Central memory CD4-positive, alpha-beta T cell (primary cell): Measurements from ENCODE around the gene PIGQ.

ENCODE experiments used
- DNase-seq: peaks from one replicate; pipeline ENCODE4 v3.0.0; 2022

The PIGQ gene

DNA sequence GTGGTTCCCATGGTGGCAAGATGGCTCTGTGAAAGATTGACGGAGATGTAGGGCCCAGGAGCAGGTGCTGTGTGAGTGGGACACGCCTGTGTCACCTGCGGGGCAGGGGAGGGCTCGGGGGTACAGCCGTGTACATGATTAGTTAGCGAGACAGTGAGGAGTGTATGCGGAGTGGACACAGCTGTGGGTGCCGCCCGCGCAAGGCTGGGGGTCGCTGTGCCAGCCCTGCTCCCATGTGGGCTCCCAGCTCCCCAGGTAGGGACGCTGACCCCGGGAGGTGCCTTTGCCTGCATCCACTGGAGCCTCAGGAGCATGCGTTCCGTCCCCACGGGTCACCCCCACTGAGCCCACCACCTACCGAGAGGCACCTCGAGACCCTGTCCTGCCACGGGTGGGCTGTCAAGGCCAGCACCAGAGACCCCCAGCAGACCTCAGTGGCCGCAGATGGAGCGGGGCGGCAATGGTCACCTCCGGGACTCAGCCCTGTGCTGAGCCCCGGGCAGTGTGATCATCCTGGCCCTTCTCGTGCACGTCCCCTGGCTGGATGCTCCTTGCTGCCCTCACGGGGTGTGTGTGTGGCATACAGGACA, 34.8 kb upstream of the PIGQ start:
- no peak for DNase-seq

- DNase-seq = no peak
Observed at GRCh38 chr16:535446-536405, 34.0 kb upstream of the PIGQ start.

DNA sequence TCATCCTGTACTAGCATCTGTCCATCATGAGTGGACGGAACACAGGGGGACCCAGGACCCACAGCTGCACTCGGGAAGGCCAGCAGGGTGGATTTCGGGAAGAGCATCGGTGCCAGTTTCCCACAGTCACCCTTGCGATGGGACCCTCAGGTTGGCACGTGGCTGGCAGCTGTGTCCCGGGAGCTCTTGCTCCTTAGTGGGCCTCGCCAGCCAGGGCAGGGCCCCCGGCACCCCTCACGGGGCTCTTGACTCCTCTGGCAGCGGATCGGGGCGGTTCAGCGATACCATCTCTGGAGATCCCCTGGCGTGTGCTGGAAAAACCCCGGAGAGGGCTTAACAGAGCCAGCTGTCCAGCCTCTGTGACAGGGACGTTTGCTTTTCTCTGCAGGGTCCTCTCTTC, 33.0 kb upstream of the PIGQ start:
- DNase-seq = no peak

DNA sequence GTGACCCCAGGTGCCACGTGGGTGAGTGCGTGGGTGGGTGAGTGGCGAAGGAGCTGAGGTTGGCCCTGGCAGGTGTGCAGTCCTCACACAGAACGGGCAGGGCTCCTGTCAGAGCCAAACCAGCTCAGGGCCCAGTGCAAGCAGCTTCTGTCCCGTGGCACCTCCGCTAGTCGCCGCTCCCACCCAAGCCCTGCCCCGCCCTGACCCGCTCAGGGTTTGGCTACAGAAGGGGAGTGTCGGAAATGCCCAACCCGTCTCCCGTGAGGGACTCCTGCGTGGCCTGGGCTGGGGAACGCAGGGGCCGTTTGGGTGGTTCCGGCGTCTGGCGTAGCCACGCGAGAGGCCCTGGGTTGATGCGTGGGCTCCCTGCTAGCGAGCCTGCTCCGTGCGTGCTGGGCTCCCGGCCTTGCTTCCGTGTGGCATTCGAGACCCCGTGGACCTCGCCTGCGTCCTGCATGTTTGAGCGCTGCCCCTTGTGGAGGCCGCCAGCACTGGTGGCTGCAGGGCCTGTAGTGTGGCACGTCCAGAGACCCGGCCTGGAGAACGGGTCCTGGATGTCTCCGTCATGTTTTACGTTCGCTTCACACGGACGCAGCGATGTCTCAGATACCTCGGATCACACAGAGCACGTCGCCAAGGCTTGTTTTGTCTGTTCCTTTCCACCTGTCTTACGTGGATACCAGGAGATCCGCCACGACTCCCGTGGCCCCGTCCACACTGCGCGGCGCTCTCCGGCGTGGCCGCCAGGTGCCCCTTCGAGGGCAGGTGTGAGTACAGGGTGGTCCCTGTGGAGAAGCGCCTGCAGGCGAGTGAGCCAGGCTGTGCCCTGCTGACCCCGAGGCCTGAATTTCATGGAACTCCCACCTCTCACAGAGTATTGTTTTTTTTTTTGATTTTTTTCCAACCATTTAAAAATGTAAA, 32.1 kb upstream of the PIGQ start:
- no peak for DNase-seq

DNA sequence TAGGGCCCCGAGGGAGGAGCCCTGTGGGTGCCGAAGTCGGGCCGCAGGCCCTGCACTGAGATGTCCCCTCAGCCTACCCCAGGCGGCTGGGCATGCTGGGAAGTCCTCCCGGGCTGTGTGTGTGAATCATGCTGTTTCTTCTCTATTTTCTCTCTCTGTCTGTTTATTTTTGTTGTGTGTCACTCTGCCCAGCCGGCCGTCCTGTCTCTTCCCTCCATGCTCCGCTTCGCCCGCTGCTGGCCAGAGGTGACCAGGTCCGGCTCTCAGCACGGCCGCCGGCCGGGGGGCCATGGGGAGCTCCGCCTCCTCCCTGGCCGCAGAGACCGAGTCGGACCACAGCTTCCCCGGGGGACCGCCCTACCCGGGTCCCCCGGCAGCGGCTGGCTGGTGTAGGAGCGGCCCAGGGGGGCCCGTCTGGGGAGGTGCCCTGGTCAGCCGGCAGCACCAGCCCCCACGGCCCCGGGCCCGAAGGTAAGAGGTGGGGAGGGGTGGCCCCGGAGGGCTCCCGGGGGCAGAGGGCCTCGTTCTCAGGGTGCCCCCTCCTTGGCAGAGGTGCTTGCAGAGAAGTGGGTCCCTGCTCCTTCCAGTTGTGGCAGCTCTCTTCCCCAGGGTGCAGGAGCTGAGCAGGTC, 29.8 kb upstream of the PIGQ start:
- no peak for DNase-seq

GRCh38 chr16:540645-541340, 29.0 kb upstream of the PIGQ start:
- DNase-seq = no peak

DNA sequence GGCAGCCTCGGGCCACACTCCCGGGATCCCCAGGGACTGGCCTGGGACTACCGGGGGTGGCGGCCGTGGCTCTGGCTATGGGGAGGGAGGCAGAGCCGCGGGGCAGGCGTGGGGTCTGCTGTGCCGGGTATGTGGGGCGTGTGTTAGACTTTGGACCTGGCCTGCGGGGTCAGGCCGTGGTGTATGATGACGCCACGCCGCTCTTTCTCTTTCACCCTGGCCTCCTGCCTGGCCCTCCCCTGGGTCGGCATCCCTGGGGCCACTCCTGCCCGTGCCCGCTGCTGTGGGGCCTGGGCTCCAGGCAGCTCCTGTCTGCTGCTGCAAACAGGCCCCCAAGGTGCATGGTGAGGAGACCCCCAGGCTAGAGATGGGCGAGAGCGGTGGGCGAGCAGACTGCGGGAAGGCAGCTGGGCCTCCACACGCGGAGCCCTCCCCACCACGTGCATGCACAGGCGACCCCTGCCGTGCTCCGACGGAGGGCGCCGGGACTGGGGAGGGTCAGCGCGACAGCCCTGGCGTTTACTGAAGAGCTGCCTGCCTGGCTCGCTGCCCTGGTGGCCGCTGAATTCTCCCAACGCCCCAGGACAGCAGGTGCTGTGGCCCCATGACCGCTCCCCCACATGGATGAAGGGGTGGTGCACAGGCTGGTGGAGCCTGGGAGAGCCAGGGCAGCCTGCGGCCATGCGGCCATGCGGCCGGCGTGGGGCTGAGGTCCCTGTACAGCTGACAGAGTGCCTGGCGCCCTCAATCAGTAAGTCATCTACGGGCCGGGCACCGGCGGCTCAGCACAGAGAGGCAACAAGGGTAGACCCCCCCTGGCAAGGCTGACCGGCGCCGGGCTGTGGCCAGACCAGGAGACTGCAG, 26.2 kb upstream of the PIGQ start:
- DNase-seq = no peak

GRCh38 chr16:544517-544916, 25.3 kb upstream of the PIGQ start:
- DNase-seq = no peak

DNA sequence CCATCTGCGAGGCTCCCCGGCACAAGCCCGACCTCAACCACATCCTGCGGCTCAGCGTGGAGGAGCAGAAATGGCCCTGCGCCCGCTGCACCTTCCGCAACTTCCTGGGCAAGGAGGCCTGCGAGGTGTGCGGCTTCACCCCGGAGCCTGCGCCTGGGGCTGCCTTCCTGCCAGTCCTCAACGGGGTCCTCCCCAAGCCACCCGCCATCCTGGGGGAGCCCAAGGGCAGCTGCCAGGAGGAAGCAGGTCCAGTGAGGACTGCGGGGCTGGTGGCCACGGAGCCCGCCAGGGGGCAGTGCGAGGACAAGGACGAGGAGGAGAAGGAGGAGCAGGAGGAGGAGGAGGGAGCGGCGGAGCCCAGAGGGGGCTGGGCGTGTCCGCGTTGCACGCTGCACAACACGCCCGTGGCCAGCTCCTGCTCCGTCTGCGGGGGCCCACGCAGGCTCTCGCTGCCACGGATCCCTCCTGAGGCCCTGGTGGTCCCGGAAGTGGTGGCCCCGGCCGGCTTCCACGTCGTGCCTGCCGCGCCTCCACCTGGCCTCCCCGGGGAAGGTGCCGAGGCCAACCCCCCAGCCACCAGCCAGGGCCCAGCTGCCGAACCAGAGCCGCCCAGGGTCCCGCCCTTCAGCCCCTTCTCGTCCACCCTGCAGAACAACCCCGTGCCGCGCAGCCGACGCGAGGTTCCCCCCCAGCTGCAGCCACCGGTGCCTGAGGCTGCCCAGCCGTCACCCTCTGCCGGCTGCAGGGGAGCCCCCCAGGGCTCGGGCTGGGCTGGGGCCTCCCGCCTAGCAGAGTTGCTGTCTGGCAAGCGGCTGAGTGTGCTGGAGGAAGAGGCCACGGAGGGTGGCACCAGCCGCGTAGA, 22.6 kb upstream of the PIGQ start:
- no peak for DNase-seq

GRCh38 chr16:548586-548985, 21.2 kb upstream of the PIGQ start:
- no peak for DNase-seq

DNA sequence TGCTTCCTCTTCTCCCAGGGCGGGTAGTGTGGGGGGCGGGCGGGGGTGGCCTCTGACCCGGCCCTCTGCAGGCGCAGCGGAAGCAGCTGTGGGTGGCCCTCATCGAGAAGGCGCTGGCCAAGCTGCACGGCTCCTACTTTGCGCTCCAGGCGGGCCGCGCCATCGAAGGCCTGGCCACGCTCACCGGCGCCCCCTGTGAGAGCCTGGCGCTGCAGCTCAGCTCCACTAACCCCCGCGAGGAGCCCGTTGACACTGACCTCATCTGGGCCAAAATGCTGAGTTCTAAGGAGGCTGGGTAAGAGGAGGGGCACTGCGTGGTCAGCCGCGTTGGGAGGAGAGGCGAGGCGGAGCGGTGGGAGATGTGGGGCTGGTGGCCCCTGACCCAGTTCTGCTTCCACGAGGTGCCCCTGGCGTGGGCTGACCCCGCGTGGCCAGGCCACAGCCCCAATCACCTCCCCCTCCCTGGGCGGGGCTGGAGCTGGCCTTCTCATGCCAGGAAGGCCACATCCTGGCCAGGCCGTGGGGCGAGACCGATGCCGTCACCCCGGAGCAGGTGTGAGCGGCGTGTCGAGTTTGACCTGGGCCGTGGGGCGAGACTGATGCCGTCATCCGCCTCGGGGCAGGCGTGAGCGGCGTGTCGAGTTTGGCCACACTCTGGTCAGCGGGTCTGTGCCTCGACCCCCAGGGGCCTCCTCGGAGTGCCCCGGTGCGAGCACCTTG, 20.1 kb upstream of the PIGQ start:
- no peak for DNase-seq

GRCh38 chr16:551210-551609, 18.6 kb upstream of the PIGQ start:
- no peak for DNase-seq

- no peak for DNase-seq
Observed at GRCh38 chr16:552171-552570, 17.6 kb upstream of the PIGQ start.

GRCh38 chr16:553601-554296, 16.0 kb upstream of the PIGQ start:
- DNase-seq = no peak

DNA sequence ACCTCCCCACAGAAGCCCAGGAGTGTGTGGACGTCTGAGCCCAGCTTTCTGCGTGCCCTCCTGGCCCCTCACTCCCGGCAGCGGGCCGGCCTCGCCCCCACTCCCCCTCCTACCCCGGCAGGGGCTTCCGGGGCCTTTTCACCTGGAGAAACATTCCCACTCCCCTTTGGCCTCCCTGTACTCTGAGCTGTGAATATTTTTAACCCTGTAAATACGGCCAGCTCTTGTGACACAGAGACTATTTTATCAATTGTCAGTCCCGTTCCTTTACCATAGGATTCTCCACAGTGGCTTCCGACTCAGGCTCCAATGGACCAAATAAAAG, 15.5 kb upstream of the PIGQ start:
- no peak for DNase-seq

- no peak for DNase-seq
Observed at GRCh38 chr16:554640-555365, 15.0 kb upstream of the PIGQ start.

DNA sequence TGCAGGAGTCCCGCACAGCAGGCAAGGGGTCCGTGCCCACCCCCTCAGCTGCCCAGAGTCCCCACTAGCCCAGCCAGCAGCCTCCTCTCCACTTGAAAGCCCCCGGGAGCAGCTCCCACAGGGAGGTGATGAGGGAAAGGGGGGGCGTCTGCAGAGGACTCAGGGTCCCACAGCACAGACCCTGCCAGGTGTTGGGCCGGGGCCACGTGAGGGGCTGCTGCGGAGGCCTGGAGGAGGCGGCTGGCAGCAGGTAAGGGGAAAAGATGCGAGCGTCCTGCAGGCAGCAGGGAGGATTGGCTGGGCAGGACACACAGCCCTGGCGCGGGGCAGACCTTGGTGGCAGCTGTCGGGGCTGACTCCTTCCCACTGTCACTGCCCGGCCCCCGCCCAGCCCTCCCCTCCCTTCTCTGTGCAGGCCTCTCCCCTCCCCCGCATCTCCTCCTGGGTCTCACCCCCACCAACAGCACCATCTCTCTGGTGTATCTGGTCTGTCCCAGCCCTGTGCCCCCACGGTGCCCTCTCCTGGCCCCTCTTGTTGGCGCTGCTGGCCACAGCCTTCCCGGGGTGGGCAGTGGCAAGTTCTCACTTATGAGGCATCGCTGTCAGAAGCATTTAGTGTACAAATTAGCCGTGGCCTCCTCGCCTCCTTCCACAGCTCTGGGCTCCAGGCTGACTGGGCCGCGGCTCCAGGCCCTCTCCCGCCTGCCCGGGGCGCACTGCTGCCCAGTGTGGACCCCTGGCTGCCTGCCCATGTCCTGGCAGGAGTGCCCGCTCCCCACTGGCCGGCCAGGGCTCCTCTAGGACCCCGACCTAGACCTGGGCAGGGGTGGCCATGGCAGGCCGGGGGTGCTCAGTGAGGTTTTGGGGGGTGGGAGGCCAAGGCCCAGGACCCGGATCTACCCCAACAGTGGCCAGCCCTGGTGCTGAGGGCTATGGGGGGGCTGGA, 14.0 kb upstream of the PIGQ start:
- no peak for DNase-seq
